HepG2 (cell line): Measurements from ENCODE around the gene RNPEPL1. TPM values are rescaled to one million over a fixed set of nuclear protein-coding genes. Genes with fewer than 3 reads are reported as not detected.

ENCODE experiments used
- AKAP8 ChIP-seq: sonication (generic); formaldehyde crosslinking; IDR thresholded peaks from 2 replicates; pipeline ENCODE4 v1.5.1; 2020; ENCODE audit warnings: mild to moderate bottlenecking, missing genetic modification reagents
- BRF2 ChIP-seq: sonication (generic); formaldehyde crosslinking; IDR thresholded peaks from 2 replicates; pipeline ENCODE4 v1.8.1; 2022; ENCODE audit warnings: mild to moderate bottlenecking, missing genetic modification reagents
- CHCHD3 ChIP-seq: sonication (generic); formaldehyde crosslinking; IDR thresholded peaks from 2 replicates; pipeline ENCODE4 v1.8.0; 2022; ENCODE audit warnings: mild to moderate bottlenecking, missing genetic modification reagents, moderate library complexity
- DNMT1 ChIP-seq: sonication (generic); formaldehyde crosslinking; IDR thresholded peaks from 2 replicates; pipeline ENCODE4 v1.5.1; 2020; ENCODE audit warnings: mild to moderate bottlenecking, missing genetic modification reagents
- ELF1 ChIP-seq: sonication (generic); formaldehyde crosslinking; IDR thresholded peaks from 2 replicates; pipeline ENCODE4 v1.4.0; 2020; ENCODE audit warnings: missing genetic modification reagents
- FIP1L1 ChIP-seq: fragments of 200-400 bp; formaldehyde crosslinking; IDR thresholded peaks from 2 replicates; pipeline ENCODE4 v1.6.1; 2018; ENCODE audit warnings: low read depth, mild to moderate bottlenecking, low read length, moderate library complexity, borderline replicate concordance; ENCODE audit not compliant: insufficient read depth
- HOXA9 ChIP-seq: sonication (generic); formaldehyde crosslinking; IDR thresholded peaks from 2 replicates; pipeline ENCODE4 v1.8.1; 2022; ENCODE audit warnings: missing genetic modification reagents, mild to moderate bottlenecking, moderate library complexity, borderline replicate concordance
- KLF9 ChIP-seq: IDR thresholded peaks from 2 replicates; pipeline ENCODE4 v1.6.1; 2016; ENCODE audit warnings: low read depth
- SALL1 ChIP-seq: sonication (generic); formaldehyde crosslinking; IDR thresholded peaks from 2 replicates; pipeline ENCODE4 v1.8.0; 2022; ENCODE audit warnings: mild to moderate bottlenecking, missing genetic modification reagents
- SIN3B ChIP-seq: fragments of 150-350 bp; IDR thresholded peaks from 2 replicates; pipeline ENCODE4 v1.6.1; 2014; ENCODE audit warnings: low read length
- SMARCC2 ChIP-seq: fragments of 450-650 bp; IDR thresholded peaks from 2 replicates; pipeline ENCODE4 v1.6.1; 2017; ENCODE audit warnings: antibody characterized with exemption, mild to moderate bottlenecking
- TBP ChIP-seq: sonication (generic); formaldehyde crosslinking; IDR thresholded peaks from 2 replicates; pipeline ENCODE4 v1.5.0; 2020; ENCODE audit warnings: missing genetic modification reagents
- TFDP2 ChIP-seq: sonication (generic); formaldehyde crosslinking; IDR thresholded peaks from 2 replicates; pipeline ENCODE4 v1.4.0; 2020; ENCODE audit warnings: missing genetic modification reagents
- YY1 ChIP-seq: IDR thresholded peaks from 2 replicates; pipeline ENCODE4 v1.6.1; 2011; ENCODE audit warnings: low read length, low read depth, moderate library complexity, mild to moderate bottlenecking; ENCODE audit not compliant: insufficient read depth, insufficient replicate concordance
- ZFP36 ChIP-seq: fragments of 150-350 bp; IDR thresholded peaks from 2 replicates; pipeline ENCODE4 v1.6.1; 2018; ENCODE audit warnings: borderline replicate concordance, low read length, low read depth; ENCODE audit not compliant: partially characterized antibody
- ZNF431 ChIP-seq: sonication (generic); formaldehyde crosslinking; IDR thresholded peaks from 2 replicates; pipeline ENCODE4 v1.9.0; 2022; ENCODE audit warnings: missing genetic modification reagents, low read depth, mild to moderate bottlenecking, borderline replicate concordance
- ZNF496 ChIP-seq: sonication (generic); formaldehyde crosslinking; IDR thresholded peaks from 2 replicates; pipeline ENCODE4 v1.8.1; 2023; ENCODE audit warnings: mild to moderate bottlenecking, moderate library complexity, missing genetic modification reagents; ENCODE audit not compliant: insufficient replicate concordance
- ZNF558 ChIP-seq: sonication (generic); formaldehyde crosslinking; IDR thresholded peaks from 2 replicates; pipeline ENCODE4 v1.9.0; 2022; ENCODE audit warnings: mild to moderate bottlenecking, missing genetic modification reagents, borderline replicate concordance
- polyA plus RNA-seq, 8 experiments: library from polyadenylated mRNA; depleted of rRNA in 3 of 8; stranded (reverse) in 7 of 8; unstranded in 1 of 8; fragments of >200 nt; fragmentation: Illumina TruSeq in 4 of 8; extraction: Trizol in 4 of 8; gene quantifications; 2 replicates each; pipeline versions ENCODE4 v1.2.1 to v1.2.3, GENCODE V29; 2011 to 2016; ENCODE audit warnings: low read depth in 4 of 8, missing spikeins in 1 of 8, mixed read lengths in 1 of 8; ENCODE audit not compliant: insufficient read depth in 1 of 8
- total RNA-seq, 5 experiments: library from RNA; depleted of rRNA; stranded (reverse); fragments of >200 nt; fragmentation: Illumina TruSeq; extraction: Trizol; gene quantifications; 2 replicates each; pipeline ENCODE4 v1.2.3, GENCODE V29; 2016; ENCODE audit warnings: low read depth in 1 of 5
- TF ChIP-seq, protein P1 (sequence below): sonication (generic); formaldehyde crosslinking; IDR thresholded peaks from 2 replicates; pipeline ENCODE4 v1.4.0; 2020; ENCODE audit warnings: mild to moderate bottlenecking, low read depth, missing genetic modification reagents
- TF ChIP-seq, protein P2 (sequence below): sonication (generic); formaldehyde crosslinking; IDR thresholded peaks from 2 replicates; pipeline ENCODE4 v1.5.0; 2020; ENCODE audit warnings: mild to moderate bottlenecking, missing genetic modification reagents
- TF ChIP-seq, protein P3 (sequence below): sonication (generic); formaldehyde crosslinking; IDR thresholded peaks from 2 replicates; pipeline ENCODE4 v1.5.0; 2020; ENCODE audit warnings: mild to moderate bottlenecking, missing genetic modification reagents, borderline replicate concordance

RNPEPL1 gene
- total and polyA plus RNA-seq, 2 of the 13 experiments (the other 11 are each of a cell fraction or from before 2014, with no cell fraction given), result 13.0 to 18.0 TPM

- TF ChIP-seq FIP1L1 (no peak), HOXA9 (CRISPR knock-in tag) (no peak), BRF2 (CRISPR knock-in tag) (no peak; the same call in 1 of the 2 replicates), SALL1 (CRISPR knock-in tag) (peak; percentile 97), YY1 (peak; percentile 19), ZNF496 (CRISPR knock-in tag) (no peak), CHCHD3 (CRISPR knock-in tag) (no peak), ZFP36 (no peak), ELF1 (CRISPR knock-in tag) (peak; percentile 91), KLF9 (CRISPR knock-in tag) (no peak), TBP (CRISPR knock-in tag) (no peak), SMARCC2 (no peak), TFDP2 (CRISPR knock-in tag) (peak; percentile 82), SIN3B (no peak), AKAP8 (peak; percentile 92), ZNF431 (CRISPR knock-in tag) (peak; percentile 90; the same call in 1 of the 2 replicates), DNMT1 (CRISPR knock-in tag) (no peak), ZNF558 (CRISPR knock-in tag) (no peak)
- TF ChIP-seq, protein P1, sequence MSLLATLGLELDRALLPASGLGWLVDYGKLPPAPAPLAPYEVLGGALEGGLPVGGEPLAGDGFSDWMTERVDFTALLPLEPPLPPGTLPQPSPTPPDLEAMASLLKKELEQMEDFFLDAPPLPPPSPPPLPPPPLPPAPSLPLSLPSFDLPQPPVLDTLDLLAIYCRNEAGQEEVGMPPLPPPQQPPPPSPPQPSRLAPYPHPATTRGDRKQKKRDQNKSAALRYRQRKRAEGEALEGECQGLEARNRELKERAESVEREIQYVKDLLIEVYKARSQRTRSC (CRISPR knock-in tag), result no peak
- TF ChIP-seq, protein P2, sequence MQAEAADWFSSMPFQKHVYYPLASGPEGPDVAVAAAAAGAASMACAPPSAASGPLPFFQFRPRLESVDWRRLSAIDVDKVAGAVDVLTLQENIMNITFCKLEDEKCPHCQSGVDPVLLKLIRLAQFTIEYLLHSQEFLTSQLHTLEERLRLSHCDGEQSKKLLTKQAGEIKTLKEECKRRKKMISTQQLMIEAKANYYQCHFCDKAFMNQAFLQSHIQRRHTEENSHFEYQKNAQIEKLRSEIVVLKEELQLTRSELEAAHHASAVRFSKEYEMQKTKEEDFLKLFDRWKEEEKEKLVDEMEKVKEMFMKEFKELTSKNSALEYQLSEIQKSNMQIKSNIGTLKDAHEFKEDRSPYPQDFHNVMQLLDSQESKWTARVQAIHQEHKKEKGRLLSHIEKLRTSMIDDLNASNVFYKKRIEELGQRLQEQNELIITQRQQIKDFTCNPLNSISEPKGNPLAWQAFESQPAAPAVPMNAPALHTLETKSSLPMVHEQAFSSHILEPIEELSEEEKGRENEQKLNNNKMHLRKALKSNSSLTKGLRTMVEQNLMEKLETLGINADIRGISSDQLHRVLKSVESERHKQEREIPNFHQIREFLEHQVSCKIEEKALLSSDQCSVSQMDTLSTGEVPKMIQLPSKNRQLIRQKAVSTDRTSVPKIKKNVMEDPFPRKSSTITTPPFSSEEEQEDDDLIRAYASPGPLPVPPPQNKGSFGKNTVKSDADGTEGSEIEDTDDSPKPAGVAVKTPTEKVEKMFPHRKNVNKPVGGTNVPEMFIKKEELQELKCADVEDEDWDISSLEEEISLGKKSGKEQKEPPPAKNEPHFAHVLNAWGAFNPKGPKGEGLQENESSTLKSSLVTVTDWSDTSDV (CRISPR knock-in tag), result 0 out of 2 replicates have a peak, but pooled peaks have one; percentile 72
- TF ChIP-seq, protein P3, sequence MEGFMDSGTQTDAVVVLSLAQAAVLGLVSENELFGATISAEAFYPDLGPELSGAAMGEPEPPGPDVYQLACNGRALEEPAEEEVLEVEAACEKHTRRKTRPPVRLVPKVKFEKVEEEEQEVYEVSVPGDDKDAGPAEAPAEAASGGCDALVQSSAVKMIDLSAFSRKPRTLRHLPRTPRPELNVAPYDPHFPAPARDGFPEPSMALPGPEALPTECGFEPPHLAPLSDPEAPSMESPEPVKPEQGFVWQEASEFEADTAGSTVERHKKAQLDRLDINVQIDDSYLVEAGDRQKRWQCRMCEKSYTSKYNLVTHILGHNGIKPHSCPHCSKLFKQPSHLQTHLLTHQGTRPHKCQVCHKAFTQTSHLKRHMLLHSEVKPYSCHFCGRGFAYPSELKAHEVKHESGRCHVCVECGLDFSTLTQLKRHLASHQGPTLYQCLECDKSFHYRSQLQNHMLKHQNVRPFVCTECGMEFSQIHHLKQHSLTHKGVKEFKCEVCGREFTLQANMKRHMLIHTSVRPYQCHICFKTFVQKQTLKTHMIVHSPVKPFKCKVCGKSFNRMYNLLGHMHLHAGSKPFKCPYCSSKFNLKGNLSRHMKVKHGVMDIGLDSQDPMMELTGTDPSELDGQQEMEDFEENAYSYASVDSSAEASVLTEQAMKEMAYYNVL (CRISPR knock-in tag), result peak; percentile 81; the same call in 1 of the 2 replicates
These were observed 58.4 kb downstream of the RNPEPL1 start (continued) for GRCh38 chr2:240626531-240627300.
